HG03060 (cell line): ENCODE data around the gene NUCB1.
"Not testable (repeated sequence)": the region's sequence is repeated elsewhere in the genome, so short reads cannot be mapped to it uniquely, and the experiment has no call there.

Experiments
- ATAC-seq: cut with Tn5 transposase; IDR thresholded peaks from one replicate; pipeline ENCODE4 v1.9.1; 2021; ENCODE audit warnings: low read depth, moderate number of reproducible peaks; ENCODE audit not compliant: unreplicated experiment

Gene NUCB1

DNA sequence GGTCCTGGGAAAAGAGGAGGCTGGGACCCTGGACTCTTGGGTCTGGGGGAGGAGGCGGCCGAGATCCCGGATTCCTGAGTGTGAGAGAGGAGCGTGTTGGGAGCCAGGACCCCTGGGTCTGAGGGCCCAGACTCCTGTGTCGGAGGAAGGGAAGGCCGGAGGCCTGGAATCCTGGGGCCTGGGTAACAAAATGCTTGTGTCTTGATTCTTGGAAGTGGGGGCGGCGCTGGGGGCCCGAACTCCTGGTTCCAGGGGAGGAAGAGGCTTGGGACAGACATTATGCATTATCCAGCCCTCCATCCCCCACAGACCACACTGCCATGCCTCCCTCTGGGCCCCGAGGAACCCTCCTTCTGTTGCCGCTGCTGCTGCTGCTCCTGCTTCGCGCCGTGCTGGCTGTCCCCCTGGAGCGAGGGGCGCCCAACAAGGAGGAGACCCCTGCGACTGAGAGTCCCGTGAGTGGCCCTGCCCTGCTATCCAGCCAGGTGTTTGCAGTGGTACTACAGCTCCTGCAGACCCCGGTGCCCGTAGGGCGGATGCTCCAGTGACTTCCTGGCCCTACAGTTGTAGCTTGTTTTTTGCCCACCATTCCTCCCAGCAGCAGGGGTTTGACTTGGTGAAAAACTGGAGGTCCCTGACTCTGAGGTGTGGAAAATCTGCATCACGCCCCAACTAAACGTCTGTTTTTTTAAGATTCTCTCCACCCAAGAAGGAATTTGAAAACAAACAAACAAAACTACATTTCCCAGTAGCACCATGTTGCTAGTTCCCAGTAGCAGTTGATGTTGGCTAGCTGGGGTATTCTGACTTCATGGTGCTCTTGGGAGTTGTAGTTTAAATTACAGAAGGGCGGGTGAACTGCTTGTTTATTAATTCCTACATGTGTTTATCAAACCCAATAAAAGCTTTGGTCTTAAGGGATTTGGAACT lies 630 bp downstream of the NUCB1 start:
- no peak for ATAC-seq

DNA sequence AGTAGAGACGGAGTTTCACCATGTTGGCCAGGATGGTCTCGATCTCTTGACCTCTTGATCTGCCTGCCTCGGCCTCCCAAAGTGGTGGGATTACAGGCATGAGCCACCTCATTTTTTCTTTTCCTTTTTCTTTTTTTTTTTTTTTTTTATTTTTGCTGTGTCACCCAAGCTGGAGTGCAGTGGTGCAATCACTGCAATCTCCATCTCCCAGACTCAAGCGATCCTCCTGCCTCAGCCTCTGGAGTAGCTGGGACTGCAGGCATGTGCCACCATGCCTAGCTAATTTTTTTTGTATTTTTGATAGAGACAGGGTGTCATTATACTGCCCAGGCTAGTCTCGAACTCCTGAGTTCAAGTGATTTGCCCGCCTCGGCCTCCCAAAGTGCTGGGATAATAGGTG lies 2.2 kb downstream of the NUCB1 start:
- not testable (repeated sequence) for ATAC-seq

DNA sequence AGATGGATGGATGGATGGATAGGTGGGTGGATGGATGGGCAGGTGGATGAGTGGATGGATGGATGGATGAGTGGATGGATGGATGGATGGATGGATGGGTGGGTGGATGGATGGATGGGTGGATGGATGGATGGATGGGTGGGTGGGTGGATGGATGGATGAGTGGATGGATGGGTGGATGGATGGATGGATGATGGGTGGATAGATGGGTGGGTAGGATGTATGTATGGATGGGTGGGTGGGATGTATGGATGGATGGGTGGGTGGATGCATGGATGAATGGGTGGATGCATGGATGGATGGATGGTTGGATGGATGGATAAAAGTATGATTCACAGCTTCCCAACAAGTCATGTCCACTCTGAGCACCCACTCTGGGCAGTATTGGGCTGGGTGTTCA lies 3.7 kb downstream of the NUCB1 start:
- not testable (repeated sequence) for ATAC-seq

DNA sequence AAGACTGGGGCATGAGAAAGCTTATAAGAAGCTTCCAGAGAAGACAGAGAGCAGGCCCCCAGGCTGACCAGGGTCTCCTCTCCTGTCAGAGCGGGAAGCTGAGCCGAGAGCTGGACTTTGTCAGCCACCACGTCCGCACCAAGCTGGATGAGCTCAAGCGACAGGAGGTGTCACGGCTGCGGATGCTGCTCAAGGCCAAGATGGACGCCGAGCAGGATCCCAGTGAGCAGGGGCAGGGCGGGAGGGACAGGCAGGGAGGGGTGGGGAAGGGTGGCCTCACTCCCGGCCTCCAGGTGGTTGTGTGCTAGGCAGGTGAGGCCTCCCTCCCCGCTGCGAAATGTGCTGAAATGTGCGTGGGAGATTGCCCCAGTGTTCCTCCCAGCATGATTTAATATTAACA lies 5.6 kb downstream of the NUCB1 start:
- no peak for ATAC-seq

DNA sequence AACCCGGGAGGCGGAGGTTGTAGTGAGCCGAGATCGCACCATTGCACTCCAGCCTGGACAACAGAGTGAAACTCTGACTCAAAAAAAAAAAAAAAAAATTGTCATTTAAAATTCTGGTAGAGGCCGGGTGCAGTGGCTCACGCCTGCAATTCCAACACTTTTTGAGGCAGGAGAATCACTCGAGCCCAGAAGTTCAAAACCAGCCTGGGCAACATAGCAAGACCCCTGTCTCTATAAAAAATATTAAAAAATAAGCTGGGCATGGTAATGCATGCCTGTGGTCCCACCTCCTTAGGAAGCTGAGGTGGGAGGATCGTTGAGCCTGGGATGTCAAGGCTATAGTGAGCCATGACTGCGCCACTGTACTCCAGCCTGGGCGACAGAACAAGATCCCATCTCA lies 6.2 kb downstream of the NUCB1 start:
- no peak for ATAC-seq

DNA sequence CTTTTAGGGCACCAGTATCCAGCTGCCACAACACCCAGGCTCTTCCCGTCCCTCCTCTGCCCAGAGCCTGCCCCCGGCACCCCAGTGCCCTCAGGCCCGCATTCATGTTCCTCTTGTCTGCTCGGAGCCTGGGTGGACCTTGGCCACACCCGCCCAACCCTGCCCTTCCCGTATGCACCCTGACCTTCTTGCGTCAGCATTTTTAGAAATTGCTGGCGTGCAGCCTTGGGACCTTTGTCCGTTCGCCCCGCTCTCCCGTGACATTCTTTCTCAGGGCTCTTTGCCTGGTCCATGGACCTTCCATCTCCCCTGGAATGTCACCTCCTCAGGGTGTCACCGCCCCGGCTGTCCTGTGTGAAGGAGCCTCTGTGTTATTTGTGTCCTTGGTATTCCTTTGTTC lies 7.6 kb downstream of the NUCB1 start:
- ATAC-seq = no peak

DNA sequence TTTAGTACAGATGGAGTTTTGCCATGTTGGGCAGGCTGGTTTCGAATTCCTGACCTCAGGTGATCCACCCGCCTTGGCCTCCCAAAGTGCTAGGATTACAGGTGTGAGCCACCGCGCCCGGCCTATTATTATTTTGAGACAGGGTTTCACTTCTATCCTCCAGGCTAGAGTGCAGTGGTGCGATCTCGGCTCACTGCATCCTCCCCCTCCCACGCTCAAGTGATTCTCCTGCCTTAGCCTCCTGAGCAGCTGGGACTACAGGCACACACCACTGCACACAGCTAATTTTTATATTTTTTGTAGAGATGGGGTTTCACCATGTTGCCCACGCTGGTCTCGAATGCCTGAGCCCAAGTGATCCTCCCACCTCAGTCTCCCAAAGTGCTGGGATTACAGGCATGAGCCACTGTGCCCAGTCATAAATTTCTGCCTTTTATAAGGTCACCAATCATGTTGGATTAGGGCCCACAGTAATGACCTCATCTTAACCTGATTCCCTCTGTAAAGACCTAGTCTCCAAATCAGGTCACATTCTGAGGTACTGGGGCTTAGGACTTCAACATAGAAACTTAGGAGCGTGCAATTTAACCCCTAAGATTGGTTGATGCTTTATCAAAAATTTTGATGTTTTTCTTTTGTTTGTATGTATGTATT lies 9.4 kb downstream of the NUCB1 start:
- ATAC-seq = not testable (repeated sequence)

DNA sequence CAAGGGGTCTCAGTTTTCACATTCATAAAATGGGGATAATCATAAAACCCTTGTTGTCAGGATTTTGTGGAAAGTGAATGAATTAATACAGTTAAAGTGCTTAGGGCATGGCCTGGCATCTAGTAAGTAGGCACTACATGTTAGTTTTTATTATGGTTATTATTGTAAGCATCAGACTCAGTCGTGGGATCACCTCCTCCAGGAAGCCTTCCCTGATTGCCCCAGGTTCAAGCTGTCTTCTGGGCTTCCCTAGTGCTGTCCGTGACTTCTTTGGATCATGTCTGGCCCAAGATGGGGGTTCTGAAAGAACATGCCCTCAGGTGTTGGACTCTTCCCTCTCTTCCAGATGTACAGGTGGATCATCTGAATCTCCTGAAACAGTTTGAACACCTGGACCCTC lies 10.7 kb downstream of the NUCB1 start:
- no peak for ATAC-seq

DNA sequence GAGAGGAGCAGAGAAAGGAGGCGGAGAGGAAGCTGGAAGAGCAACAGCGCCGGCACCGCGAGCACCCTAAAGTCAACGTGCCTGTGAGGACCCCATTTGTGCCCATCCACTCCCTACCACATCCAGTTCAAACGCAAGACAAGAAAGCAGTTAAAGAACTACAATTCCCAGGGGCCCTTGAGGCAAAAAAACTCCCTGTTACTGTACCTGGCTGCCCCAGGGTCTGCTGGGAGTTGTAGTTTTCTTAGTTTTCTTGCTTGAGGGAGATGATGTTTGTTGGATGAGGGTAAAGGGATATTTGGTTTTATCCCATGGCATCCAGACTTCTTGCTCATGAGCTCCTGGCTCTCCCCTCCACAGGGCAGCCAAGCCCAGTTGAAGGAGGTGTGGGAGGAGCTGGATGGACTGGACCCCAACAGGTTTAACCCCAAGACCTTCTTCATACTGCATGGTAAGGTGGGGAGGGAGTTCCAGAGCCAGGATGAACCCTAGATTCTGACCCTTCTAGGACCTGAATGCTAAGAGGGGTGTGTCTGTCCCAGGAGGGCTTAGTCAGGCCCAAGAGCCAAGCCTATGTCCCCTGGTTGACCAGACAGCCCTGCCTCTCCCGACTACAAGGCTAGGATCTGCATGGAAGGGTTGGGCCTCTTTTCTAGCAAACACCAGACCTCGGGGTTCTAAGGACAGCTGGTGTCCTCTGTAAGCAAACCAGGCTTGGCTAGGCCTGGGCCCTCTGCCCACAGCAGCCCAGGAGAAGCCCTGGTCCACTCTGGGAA lies 13.2 kb downstream of the NUCB1 start:
- no peak for ATAC-seq

DNA sequence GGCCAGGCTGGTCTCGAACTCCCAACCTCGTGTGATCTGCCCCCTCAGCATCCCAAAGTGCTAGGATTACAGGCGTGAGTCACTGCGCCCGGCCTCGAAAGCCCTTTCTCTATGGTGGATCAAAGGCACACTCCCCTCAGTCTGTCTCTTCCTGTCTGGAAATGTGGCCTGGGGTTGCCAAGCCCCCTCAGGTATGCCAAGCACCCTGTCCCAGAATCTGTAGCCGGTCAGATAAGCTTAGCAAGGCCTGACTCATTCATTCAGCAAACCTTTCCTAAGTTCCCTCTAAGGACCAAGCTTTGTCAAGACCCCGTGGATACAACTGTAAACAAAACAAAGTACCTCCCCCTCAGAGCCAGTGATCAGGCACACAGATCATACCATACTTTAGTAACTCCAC lies 14.1 kb downstream of the NUCB1 start:
- no peak for ATAC-seq

DNA sequence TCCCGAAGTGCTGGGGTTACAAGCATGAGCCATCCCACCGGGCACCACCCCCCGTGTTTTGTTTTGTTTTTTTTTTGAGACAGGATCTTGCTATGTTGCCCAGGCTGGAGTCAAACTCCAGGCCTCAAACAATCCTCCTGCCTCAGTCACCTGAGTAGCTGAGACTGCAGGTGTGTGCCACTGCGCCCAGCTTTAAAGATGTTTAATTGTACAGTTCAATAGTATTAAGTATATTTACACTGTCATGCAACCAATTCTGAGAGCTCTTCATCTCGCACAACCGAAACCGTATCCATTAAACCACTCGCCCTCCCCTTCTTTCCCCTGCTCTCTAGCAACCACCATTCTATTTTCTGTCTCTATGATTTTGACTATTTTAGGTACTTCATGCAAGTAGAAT lies 15.6 kb downstream of the NUCB1 start:
- ATAC-seq = no peak

DNA sequence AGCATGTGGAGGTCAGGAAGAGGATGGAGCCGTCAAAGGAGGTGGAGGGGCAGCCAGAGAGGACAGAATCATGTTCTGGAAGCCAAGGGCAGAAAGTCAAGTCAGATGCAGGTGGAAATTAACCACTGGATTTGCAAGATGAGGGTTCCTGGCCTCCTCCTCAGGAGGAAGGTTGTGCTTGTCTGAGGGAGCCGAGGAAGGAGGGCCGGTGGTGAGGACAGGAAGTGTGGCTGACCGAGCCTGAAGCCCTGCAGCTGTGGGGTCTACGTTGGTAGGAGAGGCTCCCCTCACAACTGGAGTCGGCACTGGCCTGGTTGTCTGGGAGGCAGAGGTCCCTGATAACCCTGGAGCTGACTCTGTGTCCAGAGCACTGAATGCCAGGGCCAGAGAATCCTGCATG lies 18.0 kb downstream of the NUCB1 start:
- no peak for ATAC-seq

DNA sequence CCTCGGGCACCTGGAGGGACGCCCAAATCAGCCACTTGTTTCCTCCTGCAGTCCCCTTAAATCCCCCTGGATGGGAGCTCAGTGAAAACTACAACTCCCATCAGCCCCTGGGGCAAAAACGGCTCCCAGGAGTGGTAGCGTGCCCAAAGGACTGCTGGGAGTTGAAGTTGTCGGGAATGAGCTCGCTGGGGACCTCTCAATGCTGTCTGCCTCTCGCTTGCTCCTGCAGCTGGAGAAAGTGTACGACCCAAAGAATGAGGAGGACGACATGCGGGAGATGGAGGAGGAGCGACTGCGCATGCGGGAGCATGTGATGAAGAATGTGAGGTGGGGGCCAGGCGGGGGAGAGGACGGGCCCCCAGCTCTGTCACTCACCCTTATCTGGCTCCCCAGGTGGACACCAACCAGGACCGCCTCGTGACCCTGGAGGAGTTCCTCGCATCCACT lies 18.7 kb downstream of the NUCB1 start:
- no peak for ATAC-seq

DNA sequence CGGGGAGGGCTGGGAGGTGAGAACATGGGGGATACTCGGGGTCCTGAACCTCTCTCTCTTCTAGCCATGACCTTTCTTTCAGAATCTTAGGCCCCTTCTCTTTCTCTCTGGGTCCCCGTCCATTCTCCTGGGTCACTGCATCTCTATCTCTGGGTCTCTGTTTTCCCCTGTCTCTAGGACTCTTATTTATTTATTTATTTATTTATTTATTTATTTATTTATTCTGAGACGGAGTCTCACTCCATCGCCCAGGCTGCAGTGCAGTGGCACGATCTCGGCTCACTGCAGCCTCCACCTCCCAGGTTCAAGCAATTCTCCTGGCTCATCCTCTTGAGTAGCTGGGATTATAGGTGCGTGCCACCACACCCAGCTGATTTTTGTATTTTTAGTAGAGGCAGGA lies 19.2 kb downstream of the NUCB1 start:
- not testable (repeated sequence) for ATAC-seq

DNA sequence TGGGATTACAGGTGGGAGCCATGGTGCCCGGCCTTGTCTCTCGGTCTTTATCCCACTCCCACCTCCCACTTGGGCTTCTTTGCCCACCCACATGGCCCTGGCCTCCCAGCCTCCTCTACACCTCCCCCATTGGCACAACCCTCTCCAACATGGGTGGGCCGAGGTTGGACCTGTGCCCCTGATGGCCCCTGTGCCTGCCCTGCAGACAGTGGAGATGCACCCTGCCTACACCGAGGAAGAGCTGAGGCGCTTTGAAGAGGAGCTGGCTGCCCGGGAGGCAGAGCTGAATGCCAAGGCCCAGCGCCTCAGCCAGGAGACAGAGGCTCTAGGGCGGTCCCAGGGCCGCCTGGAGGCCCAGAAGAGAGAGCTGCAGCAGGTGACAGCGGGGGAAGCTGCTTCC lies 20.8 kb downstream of the NUCB1 start:
- ATAC-seq = no peak

DNA sequence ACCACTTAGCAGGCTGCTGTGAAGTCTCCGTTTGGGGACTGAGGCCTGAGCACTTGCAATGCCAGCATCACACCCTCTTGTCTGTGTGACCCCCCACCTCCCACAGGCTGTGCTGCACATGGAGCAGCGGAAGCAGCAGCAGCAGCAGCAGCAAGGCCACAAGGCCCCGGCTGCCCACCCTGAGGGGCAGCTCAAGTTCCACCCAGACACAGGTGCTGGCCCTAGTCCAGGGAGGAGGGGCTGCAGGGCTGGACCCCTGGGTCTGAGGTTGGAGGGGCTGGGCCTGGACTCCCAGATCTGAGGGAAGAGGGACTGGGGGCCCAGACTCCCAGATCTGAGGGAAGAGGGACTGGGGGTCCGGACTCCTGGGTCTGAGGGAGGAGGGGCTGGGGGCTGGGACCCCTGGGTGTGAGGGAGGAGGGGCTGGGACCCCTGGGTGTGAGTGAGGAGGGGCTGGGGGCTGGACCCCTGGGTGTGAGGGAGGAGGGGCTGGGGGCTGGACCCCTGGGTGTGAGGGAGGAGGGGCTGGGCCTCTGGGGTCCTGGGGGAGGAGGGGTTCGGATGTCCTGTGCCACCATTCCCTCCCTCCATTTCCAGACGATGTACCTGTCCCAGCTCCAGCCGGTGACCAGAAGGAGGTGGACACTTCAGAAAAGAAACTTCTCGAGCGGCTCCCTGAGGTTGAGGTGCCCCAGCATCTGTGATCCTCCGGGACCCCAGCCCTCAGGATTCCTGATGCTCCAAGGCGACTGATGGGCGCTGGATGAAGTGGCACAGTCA lies 21.8 kb downstream of the NUCB1 start:
- ATAC-seq = no peak

DNA sequence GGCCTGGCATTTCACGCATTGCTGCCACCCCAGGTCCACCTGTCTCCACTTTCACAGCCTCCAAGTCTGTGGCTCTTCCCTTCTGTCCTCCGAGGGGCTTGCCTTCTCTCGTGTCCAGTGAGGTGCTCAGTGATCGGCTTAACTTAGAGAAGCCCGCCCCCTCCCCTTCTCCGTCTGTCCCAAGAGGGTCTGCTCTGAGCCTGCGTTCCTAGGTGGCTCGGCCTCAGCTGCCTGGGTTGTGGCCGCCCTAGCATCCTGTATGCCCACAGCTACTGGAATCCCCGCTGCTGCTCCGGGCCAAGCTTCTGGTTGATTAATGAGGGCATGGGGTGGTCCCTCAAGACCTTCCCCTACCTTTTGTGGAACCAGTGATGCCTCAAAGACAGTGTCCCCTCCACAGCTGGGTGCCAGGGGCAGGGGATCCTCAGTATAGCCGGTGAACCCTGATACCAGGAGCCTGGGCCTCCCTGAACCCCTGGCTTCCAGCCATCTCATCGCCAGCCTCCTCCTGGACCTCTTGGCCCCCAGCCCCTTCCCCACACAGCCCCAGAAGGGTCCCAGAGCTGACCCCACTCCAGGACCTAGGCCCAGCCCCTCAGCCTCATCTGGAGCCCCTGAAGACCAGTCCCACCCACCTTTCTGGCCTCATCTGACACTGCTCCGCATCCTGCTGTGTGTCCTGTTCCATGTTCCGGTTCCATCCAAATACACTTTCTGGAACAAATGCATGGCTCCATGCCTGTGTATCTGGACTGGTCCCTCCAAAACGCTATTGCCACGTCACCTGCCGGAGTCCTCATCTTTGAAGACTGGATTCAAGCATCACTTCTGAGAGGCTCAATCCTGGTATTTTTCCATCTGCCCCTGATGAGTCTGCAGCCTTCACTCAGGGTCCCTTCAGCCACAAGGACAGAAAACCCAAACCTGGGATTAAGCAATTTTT lies 22.7 kb downstream of the NUCB1 start:
- no peak for ATAC-seq

DNA sequence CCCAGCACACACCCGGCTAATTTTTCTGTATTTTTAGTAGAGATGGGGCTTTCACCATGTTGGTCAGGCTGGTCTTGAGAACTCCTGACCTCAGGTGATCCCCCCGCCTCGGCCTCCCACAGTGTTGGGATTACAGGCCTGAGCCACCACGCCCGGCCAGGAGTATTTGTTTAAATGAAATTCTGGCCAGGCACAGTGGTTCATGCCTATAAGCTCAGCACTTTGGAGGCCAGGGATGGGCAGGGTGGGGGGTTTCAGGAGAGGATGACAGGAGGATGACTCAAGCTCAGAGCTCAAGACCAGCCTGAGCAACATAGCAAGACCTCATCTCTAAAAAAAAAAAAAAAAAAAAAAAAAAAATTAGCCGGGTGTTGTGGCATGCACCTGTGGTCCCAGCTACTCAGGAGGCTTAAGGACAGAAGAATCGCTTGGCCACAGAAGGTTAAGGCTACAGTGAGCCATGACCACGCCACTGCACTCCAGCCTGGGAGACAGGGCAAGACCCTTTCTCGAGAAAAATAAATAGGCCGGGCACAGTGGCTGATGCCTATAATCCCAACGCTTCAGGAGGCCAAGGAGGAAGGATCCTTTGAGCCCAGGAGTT lies 25.2 kb downstream of the NUCB1 start:
- no peak for ATAC-seq

DNA sequence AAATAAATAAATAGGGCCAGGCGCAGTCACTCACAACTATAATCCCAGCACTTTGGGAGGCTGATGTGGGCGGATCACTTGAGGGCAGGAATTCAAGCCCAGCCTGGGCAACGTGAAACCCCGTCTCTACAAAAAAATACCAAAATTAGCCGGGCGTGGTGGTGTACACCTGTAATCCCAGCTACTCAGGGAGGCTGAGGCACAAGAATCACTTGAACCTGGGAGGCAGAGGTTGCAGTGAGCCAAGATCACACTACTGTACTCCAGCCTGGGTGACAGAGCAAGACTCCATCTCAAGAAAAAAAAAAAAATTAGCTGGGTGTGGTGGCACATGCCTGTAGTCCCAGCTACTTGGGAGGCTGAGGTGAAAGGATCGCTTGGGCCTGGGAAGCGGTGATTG lies 25.8 kb downstream of the NUCB1 start:
- not testable (repeated sequence) for ATAC-seq
